Cortex of kidney (tissue), 1 donor: ENCODE results near the gene HOXB1.

ENCODE experiments used
- DNase-seq: peaks from one replicate; lab custom pipeline; 2025; lab: John Stamatoyannopoulos, UW

HOXB1 gene

DNA sequence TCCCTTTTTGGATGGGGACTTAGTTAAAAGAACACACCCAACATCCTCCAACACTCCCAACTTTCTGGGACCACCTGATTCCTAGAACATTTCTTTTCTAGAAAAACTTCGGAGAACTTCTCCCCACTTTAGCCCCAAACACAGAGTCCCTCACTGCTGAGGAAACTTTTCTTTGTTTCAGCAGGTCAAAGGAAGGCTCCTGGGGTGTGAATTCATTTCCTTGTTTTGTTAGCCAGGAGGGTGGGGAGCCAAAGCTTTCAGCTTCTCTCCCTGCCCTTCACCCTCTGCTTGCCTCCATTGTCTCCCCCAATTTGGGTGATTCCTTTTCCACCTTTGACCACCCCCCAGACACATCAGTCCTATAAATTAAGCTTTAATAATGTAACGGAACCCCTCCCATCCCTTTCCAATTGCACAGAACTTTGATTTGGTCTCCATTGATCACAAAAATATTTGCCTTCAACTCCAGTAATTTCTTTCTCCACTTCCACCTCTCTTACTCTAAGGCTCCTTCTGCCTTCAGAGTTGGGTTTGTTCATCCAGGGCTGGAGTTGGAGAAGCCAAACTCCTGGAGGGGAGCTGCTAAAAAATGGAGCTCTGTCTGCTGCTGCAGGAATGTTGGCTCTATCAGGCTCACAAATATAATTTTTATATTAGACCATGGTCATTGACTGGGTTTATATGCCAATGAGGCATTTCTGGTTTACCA lies 37.0 kb upstream of the HOXB1 start:
- DNase-seq, result no peak

- DNase-seq, result no peak
Observed at GRCh38 chr17:48567209-48567608, 36.4 kb upstream of the HOXB1 start.

GRCh38 chr17:48566717-48567116 lies 35.9 kb upstream of the HOXB1 start:
- DNase-seq, result no peak

- DNase-seq, result no peak
Observed at GRCh38 chr17:48565925-48566710, 35.3 kb upstream of the HOXB1 start.

- DNase-seq, result no peak
Observed at GRCh38 chr17:48565022-48565554, 34.3 kb upstream of the HOXB1 start.

DNA sequence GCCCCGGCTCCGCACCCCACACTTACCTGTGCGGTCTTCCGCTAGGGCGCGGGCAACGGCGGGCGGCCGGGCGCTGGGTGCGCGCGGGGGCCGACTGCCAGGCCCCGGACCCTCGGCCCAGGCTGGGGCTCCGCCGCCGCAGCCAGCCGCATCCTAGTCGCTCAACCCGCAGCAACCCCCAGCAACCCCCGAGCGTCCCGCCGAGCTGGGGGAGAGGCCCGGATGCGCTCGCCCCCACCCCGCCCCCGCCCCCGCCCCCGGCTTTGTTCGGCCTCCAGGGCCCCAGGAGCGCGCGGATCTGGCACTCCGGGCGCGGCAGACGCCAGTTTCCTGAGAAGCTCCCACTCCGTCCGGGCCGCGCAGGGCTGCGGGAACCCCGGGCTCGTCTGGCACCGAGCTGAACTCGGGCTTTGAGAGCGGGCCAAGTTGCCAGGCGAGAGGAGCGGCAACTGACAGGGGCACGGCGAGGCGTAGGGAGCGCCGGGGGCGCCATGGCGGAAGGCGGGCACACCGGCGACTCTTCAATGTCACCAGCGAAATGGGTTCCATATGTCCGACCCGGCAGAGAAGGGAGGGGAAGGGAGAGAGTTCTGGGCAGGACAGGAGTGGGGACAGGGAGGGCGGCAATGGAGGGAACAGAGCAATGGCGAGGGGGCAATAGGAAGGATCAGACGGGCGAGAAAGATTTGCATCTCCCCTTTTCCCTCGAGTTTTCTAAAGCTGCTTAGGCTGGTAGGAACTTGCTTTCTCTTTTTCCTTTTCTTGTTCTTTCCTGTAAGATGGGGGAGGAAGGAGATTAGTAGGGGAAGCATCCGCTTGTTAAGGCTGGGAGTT lies 33.6 kb upstream of the HOXB1 start:
- DNase-seq, result no peak

DNA sequence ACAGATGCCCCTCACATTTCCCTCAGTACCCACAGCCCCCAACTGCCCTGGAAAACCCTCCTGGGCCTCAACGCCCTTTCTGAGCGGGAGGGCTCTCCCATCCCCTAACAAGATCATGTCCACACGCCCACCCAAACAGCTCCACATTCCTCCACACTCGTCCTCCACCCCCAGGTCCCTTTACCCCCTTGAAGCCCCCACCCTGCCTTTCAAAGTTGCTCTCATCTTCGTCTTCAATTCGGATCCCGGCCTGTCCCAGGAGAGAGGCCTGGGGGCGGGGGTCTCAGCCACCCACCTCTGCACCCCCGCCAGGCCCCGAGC lies 33.0 kb upstream of the HOXB1 start:
- no peak for DNase-seq

- DNase-seq, result no peak
Observed at GRCh38 chr17:48563385-48563838, 32.6 kb upstream of the HOXB1 start.

- no peak for DNase-seq
Observed at GRCh38 chr17:48562934-48563333, 32.1 kb upstream of the HOXB1 start.

- DNase-seq, result no peak
Observed at GRCh38 chr17:48561884-48562810, 31.3 kb upstream of the HOXB1 start.

DNA sequence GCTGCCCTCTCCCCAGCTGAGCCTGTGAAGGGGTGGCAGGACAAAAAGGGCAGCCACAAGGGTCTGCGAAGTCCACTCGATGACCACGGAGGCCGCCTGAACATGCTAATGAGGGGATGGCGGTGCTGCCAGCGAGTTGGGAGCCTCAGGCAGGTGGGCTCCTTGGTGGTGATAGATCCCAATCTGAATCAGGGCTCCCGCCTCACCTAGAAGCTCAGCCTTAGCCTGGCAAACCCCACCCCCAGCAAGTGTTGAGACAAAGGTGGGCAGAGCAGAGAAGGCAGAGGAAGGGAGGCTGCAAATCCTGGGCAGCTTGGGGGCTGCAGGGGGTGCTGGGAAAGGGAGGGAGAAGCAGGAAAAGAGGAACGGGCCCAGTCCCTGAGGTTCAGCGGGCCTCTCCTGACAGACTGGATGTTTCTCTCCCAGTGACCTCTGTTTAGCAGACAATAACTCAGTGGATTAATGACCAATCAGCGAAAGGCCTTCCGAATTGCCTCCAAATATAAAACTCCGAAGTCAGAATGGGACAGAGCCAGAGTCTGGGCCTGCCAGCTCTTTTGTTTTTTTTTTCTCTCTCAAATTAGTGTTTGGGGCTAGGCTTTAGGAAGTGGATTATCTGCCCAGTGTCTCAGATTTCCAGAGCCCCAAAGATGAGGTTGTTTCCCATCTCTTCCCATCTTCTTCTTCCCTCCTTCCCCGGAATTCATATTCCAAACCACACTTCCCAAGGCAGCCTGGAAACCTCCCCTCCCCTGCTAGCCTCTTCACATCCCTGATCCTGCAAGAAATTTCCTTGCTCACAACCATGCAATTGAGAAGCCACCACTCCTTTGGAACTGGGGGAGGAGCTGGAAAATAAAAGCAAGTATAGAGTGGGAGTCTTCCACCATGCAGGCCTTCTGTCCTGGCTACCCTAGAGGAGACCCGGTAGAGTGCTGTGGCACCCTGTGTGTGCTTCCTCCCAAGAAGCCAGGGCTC lies 29.3 kb upstream of the HOXB1 start:
- no peak for DNase-seq

DNA sequence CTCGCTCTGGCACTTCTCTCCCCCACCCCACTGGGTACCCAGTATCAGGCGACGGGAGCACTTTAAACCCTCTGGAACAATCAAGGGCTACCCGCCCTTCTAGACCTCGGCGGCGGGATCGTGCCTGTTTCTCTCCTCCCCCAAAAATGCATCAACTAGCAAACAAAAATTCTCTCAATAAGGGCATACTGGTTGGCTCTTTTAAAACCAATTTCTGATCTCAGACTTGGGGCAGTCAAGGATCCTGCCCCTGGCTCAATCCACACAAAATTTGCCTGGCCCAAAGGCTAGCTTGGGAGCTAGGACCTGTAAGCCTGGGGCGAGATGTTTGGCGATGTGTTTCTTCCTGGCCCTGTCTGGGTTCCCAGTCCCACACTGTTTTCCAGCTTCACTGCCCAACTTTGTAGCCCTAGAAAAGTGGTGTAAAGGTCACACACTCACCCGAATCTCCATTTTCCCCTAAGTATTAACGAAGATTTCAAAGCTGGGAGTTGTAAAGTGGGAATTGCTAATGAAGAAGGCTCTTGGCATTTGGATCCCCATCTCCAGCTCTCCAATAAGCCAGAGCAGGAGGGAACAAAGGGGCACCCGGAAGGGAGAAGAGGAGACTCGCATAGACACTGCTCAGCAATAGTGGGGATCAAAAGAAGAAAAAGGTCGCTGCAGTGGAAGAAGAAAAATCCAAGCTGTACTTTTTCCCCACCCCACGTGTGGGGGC lies 28.5 kb upstream of the HOXB1 start:
- no peak for DNase-seq

GRCh38 chr17:48558831-48559121 lies 28.0 kb upstream of the HOXB1 start:
- no peak for DNase-seq

DNA sequence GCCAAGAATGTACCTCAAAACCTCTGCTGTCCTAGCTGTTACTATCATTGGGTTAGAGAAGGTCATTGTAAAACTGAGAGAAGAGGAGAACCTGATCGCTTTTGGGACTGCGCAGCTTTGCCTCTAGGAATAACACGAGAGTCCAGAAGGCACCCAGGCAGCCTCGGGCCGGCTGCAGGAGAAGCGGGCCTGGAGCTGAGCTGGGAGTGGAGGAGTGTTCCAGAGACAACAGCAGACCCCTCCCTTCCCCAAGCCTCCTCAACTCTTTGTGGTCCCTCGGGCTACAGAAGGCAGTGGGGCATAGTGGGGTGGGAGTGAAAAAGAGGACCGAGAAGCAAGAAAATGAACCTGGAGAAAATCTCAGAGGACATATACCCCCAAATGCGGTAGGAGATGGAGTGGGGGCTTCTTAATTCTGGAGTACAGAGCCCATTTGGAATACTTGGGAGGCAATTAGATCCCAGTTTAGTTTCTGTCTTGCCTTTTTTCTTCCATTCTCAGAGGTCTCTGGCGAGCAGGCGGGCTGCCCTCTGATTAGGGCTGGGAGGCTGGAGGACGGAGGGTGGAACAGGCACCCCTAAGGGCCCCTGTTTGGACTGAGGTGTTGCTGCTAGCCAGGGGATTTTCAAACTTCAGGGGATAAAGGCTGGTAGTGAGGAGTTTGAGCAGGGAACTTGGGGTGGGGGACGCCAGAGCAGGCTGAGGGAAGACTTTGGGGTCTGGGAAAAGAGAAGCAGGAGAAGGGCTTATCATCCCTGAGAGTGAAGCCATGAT lies 27.4 kb upstream of the HOXB1 start:
- DNase-seq, result no peak

DNA sequence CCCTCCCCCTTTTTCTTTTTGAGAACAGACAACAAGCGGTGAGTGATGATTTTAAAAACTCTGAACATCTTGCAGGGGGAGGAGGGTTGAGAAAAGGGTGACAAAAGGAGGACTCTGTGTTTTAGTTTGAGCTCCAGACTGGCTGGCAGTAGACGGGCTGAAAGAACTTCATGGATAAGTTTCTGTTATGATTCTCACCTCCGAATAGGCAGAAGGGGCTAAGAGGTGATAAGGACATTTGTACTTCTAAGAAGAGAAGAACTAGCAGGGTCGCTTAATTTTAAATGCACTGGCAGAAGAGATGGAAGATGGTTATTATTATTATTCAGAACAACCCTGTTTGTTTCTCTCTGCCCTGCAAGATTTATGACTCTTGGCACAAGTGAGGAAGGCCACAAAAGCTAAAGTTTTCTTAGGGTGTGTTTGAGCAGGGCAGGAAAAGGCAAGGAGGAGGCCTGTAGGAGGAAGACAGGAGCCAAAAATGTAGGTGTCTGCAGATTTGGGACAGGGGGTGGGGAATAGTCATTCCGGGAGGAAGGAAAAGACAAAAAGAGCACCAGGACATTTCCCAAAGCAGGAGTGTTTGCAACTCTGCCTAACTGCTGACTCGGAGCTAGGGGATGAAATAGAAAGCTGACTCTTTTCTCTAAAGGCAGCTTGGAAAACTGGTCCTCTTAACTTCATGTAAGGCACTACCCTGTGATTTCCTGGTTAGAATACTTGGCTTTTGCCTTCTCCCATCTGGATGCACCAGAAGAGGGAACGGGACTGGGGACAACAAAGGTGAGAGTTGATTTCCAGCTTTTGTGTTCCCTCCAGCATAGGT lies 26.0 kb upstream of the HOXB1 start:
- no peak for DNase-seq

DNA sequence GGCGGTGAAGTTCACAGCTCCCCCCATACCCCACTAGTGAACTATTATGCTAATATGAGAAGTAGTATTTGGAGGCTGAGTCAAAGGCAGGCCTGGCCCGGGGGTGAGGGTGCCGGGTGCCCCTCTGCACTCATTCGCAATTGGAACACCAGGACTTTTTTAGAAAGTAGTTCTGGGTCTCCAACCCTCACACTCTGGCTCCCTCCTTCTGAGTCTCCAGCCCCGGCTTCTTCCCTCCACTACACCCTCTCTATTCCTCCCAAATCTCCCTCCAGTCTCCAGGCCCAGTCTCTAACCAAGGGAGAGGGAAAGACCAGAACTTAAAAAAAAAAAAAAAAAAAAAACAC lies 25.4 kb upstream of the HOXB1 start:
- DNase-seq, result no peak

- no peak for DNase-seq
Observed at GRCh38 chr17:48555258-48556228, 24.7 kb upstream of the HOXB1 start.
